A673 (cell line): ENCODE data around the gene ARHGAP35.

ENCODE experiments used
- CTCF ChIP-seq: fragments of 300-800, 200-600 bp; sonication (generic); conservative IDR thresholded peaks from 2 replicates; pipeline ENCODE4 v1.5.1; 2017; ENCODE audit warnings: low read depth, mild to moderate bottlenecking, antibody characterized with exemption, low read length, moderate library complexity, mixed read lengths
- EZH2 ChIP-seq: fragments of 200-600 bp; sonication (generic); IDR thresholded peaks from 2 replicates; pipeline ENCODE4 v1.6.1; 2017; ENCODE audit warnings: borderline replicate concordance, low read depth, mild to moderate bottlenecking, mixed read lengths, antibody characterized with exemption, low read length; ENCODE audit not compliant: poor library complexity, severe bottlenecking

GRCh38 chr19:46834984-46835383 is 25.8 kb upstream of the ARHGAP35 start:
- TF ChIP-seq CTCF (no peak), EZH2 (no peak)
